Measurements from ENCODE around the gene EHD1. TPM values are rescaled to one million over a fixed set of nuclear protein-coding genes. Genes with fewer than 3 reads are reported as not detected.

Gene EHD1
- total RNA-seq, 4 donors from 2014 or later = 35.2 to 93.9 (median 42.6) TPM

GRCh38 chr11:64887757-64888405, 9.5 kb upstream of the EHD1 start:
- peak overlapping the region in 3 of 4 donors; percentile 3 to 38 (median 27) for H3K4me3 ChIP-seq
- TF ChIP-seq, protein P1, sequence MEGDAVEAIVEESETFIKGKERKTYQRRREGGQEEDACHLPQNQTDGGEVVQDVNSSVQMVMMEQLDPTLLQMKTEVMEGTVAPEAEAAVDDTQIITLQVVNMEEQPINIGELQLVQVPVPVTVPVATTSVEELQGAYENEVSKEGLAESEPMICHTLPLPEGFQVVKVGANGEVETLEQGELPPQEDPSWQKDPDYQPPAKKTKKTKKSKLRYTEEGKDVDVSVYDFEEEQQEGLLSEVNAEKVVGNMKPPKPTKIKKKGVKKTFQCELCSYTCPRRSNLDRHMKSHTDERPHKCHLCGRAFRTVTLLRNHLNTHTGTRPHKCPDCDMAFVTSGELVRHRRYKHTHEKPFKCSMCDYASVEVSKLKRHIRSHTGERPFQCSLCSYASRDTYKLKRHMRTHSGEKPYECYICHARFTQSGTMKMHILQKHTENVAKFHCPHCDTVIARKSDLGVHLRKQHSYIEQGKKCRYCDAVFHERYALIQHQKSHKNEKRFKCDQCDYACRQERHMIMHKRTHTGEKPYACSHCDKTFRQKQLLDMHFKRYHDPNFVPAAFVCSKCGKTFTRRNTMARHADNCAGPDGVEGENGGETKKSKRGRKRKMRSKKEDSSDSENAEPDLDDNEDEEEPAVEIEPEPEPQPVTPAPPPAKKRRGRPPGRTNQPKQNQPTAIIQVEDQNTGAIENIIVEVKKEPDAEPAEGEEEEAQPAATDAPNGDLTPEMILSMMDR (IDR thresholded peaks at IDR 0.05) = peak; percentile 98 to 99 (median 98)
- peak in 1 of 2 donors; percentile 17 for TF ChIP-seq EP300 (IDR thresholded peaks at IDR 0.05)
- no peak for TF ChIP-seq POLR2A (IDR thresholded peaks at IDR 0.05)
- no peaks in the 10 kb centered on the region for H3K27me3 ChIP-seq
- H3K4me1 ChIP-seq = peaks cover 0 to 12% (median 6%) of the 10 kb centered on the region in 4 donors
- peak overlapping the region in 3 of 4 donors; percentile 58 to 80 (median 59) for H3K27ac ChIP-seq
- no peaks in the 10 kb centered on the region for H3K9me3 ChIP-seq
- peak; percentile 64 to 68 for DNase-seq (ENCODE audit: low spot score in 2 of 2)
- 9 to 16% methylated on average over 17 to 34 of the region's 34 CpGs for WGBS, 2 donors
- H3K36me3 ChIP-seq = no peaks in the 10 kb centered on the region

DNA sequence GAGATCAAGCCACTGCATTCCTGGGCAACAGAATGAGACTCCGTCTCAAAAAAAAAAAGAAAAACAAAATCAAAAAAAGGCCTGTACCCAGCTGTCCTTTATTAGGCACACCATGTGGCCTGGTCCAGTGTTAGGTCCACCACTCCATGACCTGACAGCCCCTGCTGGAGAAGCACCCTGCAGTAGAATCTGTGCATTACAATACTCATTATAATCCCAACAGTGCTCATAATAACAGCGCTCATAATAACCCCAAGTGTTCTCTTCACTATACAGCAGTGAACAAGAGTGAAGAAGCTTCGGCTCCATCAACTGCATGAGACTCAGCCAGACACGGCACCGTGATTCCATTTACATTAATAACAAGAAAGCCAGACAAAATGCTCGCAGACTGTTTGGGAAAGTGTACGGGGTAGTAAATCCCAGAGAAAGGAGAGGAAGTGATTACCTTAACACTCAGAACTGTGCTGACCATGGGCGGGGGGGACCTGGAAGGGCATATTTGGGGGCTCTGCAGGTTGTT, 8.9 kb upstream of the EHD1 start:
- no peaks in the 10 kb centered on the region for H3K36me3 ChIP-seq
- TF ChIP-seq EP300 (IDR thresholded peaks at IDR 0.05) = no peak
- TF ChIP-seq POLR2A (IDR thresholded peaks at IDR 0.05) = no peak
- TF ChIP-seq, protein P1 (IDR thresholded peaks at IDR 0.05) = no peak
- no peaks in the 10 kb centered on the region for H3K9me3 ChIP-seq
- no peak overlapping the region for H3K4me3 ChIP-seq
- WGBS, 2 donors = 70% methylated on average over 8 of the region's 8 CpGs
- H3K27me3 ChIP-seq = no peaks in the 10 kb centered on the region
- DNase-seq (ENCODE audit: low spot score in 2 of 2) = no peak
- peaks cover 0 to 15% (median 6%) of the 10 kb centered on the region in 4 donors for H3K4me1 ChIP-seq
- peak overlapping the region in 3 of 4 donors; percentile 58 to 80 (median 59) for H3K27ac ChIP-seq

DNA sequence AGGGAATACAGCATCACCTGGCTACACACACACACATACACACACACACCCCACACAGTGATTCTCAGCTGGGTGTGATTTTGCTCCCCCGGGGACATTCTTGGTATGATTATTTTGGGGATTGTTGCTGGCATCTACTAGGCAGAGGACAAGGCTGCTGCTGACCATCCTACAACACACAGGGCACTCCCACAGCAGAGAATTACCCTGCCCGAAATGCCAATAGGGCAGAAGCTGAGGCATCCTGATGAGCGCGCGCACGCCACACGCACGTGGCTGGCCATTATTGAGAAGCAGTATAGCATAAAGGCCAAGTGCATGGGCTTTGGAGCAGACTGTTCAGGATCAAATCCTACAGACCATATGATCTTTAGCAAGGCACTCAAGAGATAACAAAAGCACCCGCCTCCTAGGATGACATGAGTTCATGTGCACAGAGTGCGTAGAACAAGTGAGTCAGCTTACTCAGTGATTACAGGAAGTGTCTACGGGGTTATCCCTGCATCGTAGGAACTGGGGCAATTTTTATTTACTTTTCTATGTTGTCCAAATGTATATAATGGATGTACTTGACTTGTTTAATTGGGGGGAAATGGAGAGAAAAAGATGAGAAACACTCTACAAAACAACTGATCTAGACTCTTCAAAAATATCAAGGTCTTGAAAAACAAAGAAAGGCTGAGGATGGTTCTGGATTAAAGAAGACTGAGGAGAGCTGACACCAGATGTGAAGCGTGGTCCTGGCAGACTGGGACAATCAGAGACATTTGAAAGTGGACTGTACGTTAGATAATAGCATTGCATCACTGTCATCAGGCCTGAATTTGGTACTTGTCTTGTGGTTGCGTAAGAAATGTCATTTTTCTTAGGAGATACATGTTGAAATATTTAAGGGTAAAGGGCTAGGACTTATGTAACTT, 7.2 kb upstream of the EHD1 start:
- TF ChIP-seq, protein P1 (IDR thresholded peaks at IDR 0.05) = no peak
- peak in 1 of 2 donors; percentile 16 for TF ChIP-seq EP300 (IDR thresholded peaks at IDR 0.05)
- H3K36me3 ChIP-seq = no peaks in the 10 kb centered on the region
- no peaks in the 10 kb centered on the region for H3K9me3 ChIP-seq
- H3K27me3 ChIP-seq = no peaks in the 10 kb centered on the region
- H3K4me1 ChIP-seq = peaks cover 0 to 31% (median 16%) of the 10 kb centered on the region in 4 donors
- WGBS, 2 donors = 81 to 86% methylated on average over 15 of the region's 15 CpGs
- no peak overlapping the region for H3K27ac ChIP-seq
- H3K4me3 ChIP-seq = no peak overlapping the region
- no peak for DNase-seq (ENCODE audit: low spot score in 2 of 2)

- TF ChIP-seq, protein P1 (IDR thresholded peaks at IDR 0.05) = no peak
- TF ChIP-seq POLR2A (IDR thresholded peaks at IDR 0.05) (no peak), EP300 (IDR thresholded peaks at IDR 0.05) (no peak)
- Histone ChIP-seq H3K27ac (peak overlapping the region in 2 of 4 donors; percentile 90 to 98), H3K4me1 (peaks cover 3 to 47% (median 30%) of the 10 kb centered on the region in 4 donors), H3K27me3 (no peaks in the 10 kb centered on the region), H3K36me3 (no peaks in the 10 kb centered on the region), H3K9me3 (no peaks in the 10 kb centered on the region), H3K4me3 (no peak overlapping the region)
- WGBS, 2 donors = 88 to 93% methylated on average over 8 of the region's 8 CpGs
- no peak for DNase-seq (ENCODE audit: low spot score in 2 of 2)
Observed at GRCh38 chr11:64884019-64884418, 5.6 kb upstream of the EHD1 start.
